ENCODE data around the gene EEA1.

EEA1 gene

DNA sequence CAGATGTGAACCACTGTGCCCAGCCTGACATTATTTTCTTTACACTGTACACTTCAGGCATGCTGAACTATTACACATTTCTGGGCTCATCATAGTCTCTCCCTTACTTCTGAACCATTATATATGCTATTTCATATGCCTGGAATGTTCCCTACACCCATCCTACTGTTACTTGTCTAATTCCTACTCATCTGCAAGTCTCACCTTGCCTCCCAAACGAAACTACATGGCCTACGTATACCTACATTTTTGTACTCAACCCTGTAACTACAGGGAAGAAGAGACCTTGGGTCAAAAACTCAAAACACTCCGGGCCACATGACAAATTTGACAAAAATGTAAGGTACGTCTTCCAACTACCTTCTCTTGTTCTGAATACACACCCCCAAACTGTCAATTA is 9.5 kb upstream of the EEA1 start:
- DNase-seq (ENCODE audit: low read depth in 2 of 2): no peak

GRCh38 chr12:92938018-92938417 is 8.9 kb upstream of the EEA1 start:
- no peak for DNase-seq (ENCODE audit: low read depth in 2 of 2)

DNA sequence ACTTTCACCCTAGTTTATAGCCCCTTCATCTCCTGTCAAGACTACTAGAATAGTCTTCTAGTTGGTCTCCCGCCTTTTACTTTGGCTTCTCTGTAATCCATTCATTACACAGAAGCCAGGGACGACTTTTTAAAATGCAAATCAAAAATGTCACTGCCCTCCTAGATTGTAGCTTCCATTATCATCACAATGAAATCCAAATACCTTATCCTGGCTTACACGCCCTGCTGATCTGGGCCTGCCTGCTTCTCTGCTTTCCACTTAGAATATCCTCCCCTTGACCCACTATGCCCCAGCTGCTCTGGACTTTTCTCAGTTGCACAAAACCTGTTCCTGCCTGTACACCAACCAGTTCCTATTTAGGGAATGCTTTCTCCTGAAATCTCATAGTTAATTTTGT is 4.5 kb upstream of the EEA1 start:
- no peak for DNase-seq (ENCODE audit: low read depth in 2 of 2)

DNA sequence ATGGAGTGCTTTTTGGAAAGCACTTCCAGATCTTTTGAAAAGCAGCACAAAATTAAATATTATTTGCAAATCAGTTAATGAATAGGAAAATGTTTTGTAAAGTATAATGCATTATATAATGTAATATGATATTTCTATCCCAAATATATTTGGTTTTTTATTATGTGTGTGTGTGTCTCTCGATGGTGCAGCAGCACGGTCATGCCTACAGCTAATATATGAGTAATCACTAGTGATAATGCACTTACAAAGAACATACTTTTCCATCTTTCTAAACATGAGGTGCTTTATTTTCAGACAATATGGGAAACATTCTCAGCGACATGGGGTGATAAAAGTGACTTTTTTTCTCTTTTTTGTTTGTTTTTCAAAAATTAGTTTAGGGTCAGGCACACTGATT is 1.3 kb upstream of the EEA1 start:
- no peak for DNase-seq (ENCODE audit: low read depth in 2 of 2)

DNA sequence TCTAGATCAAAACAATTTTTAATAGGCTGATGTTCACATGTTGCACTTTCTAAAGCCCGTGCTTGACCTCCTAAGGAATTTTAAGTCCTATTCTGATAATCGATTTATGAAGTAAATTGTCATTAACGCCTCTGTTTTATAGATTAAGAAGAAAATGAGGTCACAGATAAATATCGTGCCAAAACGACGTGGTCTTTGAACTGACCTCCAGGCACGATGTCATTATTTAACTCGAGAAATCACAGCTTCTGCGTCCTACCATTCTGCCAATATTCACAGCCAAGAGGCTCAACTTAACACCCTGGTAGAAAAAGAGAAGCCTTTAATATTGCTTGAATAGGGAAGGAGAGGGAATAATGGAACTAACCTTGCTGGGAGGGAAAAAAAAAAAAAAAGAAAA is 888 bp upstream of the EEA1 start:
- DNase-seq (ENCODE audit: low read depth in 2 of 2): no peak

DNA sequence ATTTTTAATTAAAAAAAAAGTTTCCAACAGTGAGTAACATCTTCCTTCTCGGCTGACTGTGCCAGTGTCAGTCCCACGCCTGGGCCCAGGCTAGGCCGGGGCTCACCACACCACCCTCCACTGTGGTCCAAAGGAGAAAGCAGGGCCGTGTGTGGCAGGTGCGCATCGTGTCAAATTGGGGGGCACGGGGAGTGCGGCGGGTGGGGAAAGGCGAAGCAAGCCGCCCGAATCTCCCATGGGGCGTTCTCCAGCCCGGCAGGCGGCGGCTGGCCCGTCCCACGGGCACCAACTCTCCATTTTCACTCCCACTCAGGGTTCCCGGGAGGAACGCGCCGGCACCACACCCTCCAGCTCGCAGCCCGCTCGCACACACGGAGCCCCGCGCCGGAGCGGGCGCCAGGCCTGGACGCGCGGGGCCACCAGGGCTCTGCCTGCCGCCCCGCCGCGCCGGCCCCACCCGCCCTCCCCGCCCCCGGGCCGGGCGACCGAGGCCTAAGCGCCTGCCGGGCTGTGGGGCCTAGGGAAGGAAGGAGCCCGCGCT is 604 bp downstream of the EEA1 start:
- DNase-seq (ENCODE audit: low read depth in 2 of 2): peak; percentile 35 to 56

DNA sequence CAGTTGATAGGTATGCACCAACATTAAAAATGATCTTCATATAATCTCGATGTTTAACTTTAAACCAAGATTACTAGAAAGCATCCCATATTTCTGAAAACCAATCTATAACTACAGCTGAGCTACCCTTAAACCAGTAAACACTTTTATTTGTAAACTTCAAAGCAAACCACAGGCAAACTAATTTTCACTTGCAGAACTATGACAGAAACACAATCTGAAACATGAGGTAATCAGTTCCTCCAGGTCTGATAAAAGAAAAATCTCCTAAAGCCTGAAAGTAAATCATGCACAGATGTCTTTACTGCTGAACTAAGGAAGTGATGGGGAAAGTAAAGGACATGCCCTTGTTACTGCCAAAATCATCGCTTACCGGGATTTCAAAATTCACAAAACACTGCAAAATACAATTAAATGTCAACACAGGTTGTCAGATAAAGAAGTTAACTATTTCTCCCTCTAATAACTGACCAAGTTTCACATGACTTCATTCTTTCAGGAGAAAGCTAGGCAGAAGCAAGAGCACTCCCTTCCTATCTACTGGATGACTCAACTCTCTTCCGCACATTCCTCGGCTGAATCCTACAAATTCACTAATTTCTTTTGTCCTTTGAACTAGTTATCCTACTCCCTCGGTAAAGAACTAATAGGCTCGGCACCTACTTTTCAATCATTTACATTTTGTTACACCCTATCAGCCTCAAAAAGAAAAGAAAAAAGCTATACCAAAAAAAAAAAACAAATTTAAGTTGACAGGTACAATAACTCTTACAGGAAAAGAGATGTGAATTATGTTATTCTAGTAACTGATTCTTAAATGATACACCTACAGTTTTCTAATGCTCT is 1.4 kb downstream of the EEA1 start:
- no peak for DNase-seq (ENCODE audit: low read depth in 2 of 2)

GRCh38 chr12:92927055-92927435 is 2.0 kb downstream of the EEA1 start:
- DNase-seq (ENCODE audit: low read depth in 2 of 2): peak; percentile 21 to 38

DNA sequence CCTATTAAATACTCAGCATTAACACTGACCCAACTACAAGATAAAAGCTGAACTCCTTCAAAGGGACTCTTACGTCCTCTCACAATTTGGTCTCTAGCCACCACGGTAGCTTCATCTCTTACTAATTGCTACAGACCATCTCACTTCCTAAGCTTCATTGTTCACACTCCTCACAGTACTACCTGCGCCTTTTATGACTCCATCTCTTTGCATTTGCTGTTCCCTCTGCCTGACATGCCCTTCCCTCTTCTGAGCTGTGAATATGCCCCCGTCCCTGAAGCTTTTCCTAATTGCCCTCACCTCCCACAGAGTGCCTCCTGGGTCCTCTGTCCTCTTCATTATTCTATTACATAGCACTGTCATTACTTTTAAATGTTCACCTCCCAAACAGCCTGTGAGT is 2.5 kb downstream of the EEA1 start:
- DNase-seq (ENCODE audit: low read depth in 2 of 2): no peak

DNA sequence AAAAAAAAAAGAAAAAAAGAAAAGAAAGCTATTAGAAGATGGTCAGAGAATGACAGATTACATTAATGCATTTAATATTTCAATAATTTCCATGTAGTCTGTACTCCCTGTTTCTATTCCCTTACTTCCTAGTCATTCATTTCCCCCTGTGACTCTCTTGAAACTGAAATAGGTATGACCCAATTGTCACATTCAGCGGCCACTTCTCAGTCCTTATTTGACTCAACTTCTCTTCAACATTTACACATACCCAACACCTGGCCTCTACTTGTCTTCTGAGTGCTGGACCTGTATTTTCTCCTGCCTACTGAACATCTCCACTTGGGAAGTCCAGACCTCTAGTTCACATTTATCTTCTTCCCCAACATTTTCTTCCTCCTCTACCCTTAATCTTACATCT is 7.2 kb downstream of the EEA1 start:
- DNase-seq (ENCODE audit: low read depth in 2 of 2): no peak

GRCh38 chr12:92915365-92915764 is 13.7 kb downstream of the EEA1 start:
- DNase-seq (ENCODE audit: low read depth in 2 of 2): no peak

DNA sequence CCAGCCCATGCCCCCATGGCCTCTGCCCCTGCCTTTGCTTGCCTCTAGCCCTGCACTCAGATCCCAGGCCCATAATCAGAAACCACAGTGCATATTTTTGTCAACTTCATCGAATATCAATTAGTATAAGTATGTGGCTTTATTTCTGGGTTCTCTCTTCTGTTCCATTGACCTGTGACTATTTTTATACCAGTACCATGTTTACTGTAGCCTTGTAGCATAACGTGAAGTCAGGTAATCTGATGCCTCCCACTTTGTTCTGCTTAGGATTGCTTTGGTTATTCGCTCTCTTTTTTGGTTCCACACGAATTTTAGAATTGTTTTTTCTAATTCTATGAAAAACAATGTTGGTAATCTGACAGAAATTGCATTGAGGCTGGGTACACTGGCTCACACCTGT is 14.9 kb downstream of the EEA1 start:
- DNase-seq (ENCODE audit: low read depth in 2 of 2): no peak

DNA sequence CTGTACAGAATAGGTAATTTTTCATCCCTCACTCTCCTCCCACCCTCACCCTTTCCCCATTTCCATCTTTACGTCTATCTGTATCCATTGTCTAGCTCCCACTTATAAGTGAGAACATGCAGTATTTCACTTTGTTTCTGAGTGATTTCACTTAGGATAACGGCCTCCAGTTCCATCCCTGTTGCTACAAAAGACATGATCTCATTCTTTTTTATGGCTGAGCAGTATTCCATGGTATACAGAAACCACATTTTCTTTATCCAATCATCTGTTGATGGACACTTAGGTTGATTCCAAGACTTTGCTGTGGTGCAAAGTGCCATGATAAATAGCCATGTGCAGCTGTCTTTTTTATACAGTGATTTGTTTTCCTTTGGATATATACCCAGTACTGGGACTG is 16.4 kb downstream of the EEA1 start:
- no peak for DNase-seq (ENCODE audit: low read depth in 2 of 2)

DNA sequence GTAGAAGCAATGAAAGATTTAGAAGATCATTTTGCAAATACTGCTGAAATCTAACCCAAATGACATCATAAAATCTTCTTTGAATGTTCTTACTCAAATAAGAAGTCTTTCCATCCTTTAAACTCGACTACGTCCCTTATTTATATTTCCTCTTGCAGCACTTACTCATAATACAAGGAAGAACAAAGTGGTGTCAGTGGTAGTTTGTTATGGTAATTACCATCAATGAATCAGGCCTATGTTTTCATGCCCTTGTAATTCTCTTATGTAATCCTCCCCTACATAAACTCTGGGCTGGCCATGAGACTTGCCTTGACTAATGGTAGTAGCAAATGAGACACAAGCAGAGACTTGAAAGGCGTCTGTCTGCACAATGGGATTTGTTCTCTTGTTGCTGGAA is 17.0 kb downstream of the EEA1 start:
- no peak for DNase-seq (ENCODE audit: low read depth in 2 of 2)

GRCh38 chr12:92911339-92911738 is 17.8 kb downstream of the EEA1 start:
- DNase-seq (ENCODE audit: low read depth in 2 of 2): no peak

- DNase-seq (ENCODE audit: low read depth in 2 of 2): no peak
Measured at GRCh38 chr12:92908108-92908507, 21.0 kb downstream of the EEA1 start.

- no peak for DNase-seq (ENCODE audit: low read depth in 2 of 2)
Measured at GRCh38 chr12:92905811-92906554, 23.1 kb downstream of the EEA1 start.

DNA sequence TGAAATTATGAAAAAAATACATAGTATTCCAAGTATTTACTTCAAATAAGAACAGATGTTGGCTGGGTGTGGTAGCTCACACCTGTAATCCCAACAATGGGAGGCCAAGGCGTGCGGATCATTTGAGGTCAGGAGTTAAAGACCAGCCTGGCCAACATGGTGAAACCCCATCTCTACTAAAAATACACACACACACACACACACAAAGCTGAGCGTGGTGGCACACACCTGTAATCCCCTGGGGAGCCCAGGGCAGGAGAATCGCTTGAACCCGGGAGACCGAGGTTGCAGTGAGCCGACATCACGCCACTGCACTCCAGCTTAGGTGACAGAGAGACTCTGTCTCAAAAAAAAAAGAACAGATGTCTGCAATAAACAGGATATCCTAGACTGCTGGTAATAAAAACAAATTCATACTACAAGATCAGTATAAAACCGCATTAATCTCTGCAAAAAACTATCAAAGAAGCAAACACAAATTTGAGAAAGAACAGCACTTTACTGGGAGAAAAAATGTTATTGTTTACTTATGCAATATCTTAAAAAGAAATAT is 23.8 kb downstream of the EEA1 start:
- DNase-seq (ENCODE audit: low read depth in 2 of 2): no peak

DNA sequence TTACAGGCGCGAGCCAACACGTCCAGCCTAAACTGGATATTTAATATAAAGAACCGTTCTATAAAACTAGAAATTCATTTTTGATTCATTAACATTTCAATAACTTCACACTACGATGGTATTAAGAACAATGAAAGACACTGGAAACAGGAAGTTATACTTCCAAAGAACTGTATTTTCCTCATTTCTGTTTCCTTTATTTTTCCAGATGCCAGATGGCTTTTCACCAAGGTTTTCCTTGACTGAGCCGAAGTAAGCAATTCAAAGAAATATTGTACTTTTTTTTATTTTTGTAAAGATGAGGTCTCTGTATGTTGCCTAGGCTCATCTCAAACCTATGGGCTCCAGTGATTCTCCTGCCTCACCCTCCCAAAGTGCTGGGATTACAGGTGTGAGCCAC is 28.2 kb downstream of the EEA1 start:
- no peak for DNase-seq (ENCODE audit: low read depth in 2 of 2)

GRCh38 chr12:92899386-92900001 is 29.6 kb downstream of the EEA1 start:
- DNase-seq (ENCODE audit: low read depth in 2 of 2): no peak

- no peak for DNase-seq (ENCODE audit: low read depth in 2 of 2)
Measured at GRCh38 chr12:92898755-92899154, 30.3 kb downstream of the EEA1 start.

DNA sequence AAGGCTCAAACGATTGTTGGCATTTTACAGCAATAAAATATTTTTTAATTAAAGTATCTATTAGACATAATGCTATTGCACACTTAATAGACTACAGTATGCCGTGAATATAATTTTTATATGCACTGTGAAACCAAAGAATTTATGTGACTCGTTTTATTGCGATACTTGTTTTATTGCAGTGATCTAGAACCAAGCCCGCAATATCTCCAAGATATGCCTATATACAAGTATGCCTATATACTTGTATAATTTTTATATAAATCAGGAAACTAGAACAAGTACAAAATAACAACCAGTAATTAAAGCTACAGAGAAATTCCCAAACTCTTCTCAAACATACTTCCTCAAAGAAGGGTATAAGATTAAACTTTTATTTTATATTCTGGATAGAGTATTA is 31.3 kb downstream of the EEA1 start:
- no peak for DNase-seq (ENCODE audit: low read depth in 2 of 2)

All from activated CD8-positive, alpha-beta memory T cell treated with anti-CD3 and anti-CD28 coated beads for 4 hours (primary cell).